Mesenteric fat pad (tissue), 1 donor: ENCODE measurements around the gene UCK2. TPM values are rescaled to one million over a fixed set of nuclear protein-coding genes. Genes with fewer than 3 reads are reported as not detected.
"Not testable (repeated sequence)": the region's sequence is repeated elsewhere in the genome, so short reads cannot be mapped to it uniquely, and the experiment has no call there.

Experiments
- DNase-seq: peaks from one replicate; pipeline ENCODE4 v3.0.0-alpha.2; 2020; ENCODE audit warnings: low spot score
- long read RNA-seq: library from polyadenylated mRNA; unstranded; transcript quantifications from one replicate; pipeline ENCODE4 v2.0.0, GENCODE V29; 2020
- total RNA-seq: library from RNA; stranded (reverse); fragmentation: NEBNext Ultra II Directional; extraction: Animal tissue kit (Norgen Biotek cat#: 25700); gene quantifications from one replicate; pipeline ENCODE4 v1.2.1, GENCODE V29; 2021
- donor health status: DM: yes; HTN: yes; CAD: no.

Gene UCK2
- total RNA-seq, result 25.6 TPM
- long read RNA-seq, transcript UCK2-201 (7 exons, 1,375 nt), result major isoform, 8 of 20 reads
- long read RNA-seq, partial matches to known transcripts, result 0 of 20 reads
- long read RNA-seq, other reads (novel, unspliced or antisense), result 12 of 20 reads

DNA sequence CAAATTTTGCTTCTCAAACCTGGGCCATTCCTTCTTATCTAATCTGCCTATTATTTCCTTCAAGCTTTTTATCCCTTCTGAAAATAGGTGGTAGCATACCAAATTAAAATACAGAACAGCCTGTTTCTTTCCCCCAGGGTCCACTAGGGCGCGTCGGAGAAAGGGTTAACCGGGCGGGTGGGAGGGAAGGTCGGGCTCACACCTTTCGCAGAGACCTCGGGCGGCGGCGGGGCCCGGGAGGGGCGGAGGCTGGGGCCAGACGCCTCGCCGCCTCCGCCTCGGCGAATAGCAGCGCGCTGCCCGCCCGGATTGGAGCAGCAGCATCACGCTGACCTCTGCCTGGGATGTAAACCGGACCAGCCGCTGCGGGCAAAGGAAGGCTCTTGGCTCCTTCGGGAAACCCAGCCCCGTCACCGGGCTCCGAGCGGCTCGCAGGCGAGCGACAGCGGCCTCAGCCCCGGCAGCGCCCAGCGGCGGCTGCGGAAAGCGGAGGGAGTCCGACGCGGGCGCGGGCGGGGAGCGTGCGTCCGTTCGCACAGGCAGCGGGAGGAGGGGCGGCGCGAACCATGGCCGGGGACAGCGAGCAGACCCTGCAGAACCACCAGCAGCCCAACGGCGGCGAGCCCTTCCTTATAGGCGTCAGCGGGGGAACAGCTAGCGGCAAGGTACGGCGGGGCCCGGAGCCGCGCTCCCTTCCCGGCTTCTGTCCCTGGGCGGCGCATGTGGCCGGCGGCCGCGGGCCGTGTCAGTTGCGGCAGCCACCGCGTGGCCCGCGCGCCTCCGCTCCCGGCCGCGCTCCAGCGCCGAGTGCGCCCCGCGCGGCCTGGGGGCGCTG, at the start of gene UCK2:
Gene UCK2 (plus strand): TSS at position 347 of the 835 bp plus-strand sequence. CDS start 220 bp downstream, at position 567.
- peak; percentile 94 for DNase-seq

- DNase-seq, result not testable (repeated sequence)
These were observed 49.2 kb upstream of the UCK2 start for GRCh38 chr1:165778197-165778596.

DNA sequence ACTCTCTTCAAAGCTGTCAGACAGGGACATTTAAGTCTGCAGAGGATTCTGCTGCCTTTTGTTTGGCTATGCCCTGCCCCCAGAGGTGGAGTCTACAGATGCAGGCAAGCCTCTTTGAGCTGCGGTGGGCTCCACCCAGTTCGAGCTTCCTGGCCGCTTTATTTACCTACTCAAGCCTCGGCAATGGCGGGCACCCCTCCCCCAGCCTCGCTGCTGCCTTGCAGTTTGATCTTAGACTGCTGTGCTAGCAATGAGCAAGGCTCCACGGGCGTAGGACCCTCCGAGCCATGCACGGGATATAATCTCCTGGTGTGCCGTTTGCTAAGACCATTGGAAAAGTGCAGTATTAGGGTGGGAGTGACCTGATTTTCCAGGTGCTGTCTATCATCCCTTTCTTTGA, 43.9 kb upstream of the UCK2 start:
- not testable (repeated sequence) for DNase-seq

DNA sequence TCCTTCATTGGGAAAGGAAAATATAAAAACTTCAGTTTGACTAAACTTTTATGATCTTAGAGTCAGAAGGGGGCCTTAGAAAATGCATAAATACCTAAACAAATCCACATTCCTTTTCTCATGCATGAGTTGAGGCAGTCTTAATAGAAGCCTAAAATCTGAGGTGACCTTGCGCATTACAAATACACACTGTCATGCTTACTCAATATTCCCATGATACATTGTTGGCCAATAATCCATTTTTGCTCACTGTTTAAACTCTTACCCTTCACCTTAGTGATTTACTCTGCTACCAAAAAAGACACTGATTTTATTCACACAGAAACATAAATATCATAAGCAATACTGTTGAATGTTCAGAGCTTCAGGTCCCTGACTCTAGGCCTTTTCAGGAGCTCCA, 39.7 kb upstream of the UCK2 start:
- DNase-seq, result no peak

DNA sequence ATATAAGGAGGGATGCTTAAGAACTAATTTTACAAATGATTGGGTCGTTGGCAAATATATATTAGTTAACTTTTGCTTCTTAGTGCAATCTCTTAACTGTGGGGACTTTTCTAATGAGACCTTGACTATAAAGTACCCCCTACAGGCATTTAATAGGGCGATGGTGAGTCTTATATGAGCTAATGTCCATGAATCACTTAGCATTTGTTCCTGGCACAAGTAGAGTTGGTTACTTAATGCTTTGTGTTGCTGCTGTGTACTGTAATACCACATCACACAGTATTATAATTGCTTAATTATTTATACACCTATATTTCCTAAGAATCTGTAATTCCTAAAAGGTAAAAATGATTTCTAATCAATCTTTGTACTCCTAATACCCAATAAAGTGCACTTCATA, 33.5 kb upstream of the UCK2 start:
- no peak for DNase-seq

GRCh38 chr1:165795894-165796293, 31.5 kb upstream of the UCK2 start:
- no peak for DNase-seq

DNA sequence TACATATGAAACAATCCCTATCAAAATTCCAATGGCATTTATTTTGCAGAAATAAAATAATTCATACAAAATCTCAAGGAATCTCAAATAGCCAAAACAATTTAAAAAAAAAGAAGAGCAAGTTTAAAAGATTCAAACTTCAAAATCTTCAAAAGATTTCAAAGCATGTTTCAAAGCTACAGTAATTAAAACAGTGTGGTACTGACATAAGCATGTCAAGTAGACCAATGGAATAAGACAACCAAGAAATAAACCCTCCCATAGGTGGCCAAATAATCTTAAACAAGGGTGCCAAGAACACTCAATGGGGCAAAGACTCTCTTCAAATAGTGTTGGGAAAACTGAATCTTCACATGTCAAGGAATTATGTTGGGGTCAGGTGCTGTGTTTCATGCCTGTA, 28.0 kb upstream of the UCK2 start:
- DNase-seq, result no peak

DNA sequence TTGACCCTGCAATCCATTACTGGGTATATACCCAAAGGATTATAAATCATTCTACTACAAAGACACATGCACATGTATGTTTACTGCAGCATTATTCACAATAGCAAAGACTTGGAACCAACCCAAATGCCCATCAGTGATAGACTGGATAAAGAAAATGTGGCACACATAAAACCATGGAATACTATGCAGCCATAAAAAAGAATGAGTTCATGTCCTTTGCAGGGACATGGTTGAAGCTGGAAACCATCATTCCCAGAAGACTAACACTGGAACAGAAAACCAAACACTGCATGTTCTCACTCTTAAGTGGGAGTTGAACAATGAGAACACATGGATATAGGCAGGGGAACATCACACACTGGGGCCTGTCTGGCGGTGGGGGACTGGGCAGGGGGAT, 22.9 kb upstream of the UCK2 start:
- DNase-seq, result not testable (repeated sequence)

DNA sequence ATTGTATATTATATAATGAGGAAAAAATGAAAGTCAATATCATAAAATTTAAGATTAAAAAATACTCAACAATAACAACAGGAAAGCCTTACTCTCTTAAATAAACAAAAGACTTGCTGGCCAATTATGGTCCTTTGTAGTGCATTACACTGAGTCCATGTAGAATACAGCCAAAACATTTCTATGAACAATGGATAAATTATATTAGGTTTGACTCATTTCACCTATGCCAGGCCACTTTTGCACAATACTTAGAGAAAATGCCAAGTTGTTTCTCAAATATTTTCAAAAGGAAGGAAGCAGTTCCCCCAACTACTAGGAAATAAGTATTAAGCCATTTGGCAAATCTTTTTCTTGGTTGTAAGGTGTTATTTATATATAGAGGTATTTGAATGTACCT, 19.8 kb upstream of the UCK2 start:
- DNase-seq, result no peak

- no peak for DNase-seq
These were observed 11.7 kb upstream of the UCK2 start for GRCh38 chr1:165815725-165816124.

DNA sequence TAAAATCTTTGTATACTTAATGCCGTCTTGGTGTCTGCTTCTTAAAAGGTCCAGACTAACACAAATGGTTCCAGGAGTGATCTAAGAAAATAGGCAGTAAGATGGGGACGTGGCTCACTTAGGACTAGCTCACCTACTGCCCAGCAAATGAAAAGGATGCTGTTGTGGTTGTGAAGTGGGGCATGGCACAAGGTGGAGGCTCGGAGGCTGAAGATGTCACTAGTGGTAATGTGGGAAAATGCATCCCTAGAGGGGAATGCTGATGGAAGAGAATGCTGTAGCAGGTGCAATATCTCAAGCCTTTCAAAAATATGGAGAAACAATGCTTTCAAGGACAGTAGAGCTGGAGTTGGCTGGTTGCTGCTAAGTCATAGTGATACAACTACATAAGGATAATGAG, 11.3 kb upstream of the UCK2 start:
- DNase-seq, result no peak

GRCh38 chr1:165816826-165817497, 10.5 kb upstream of the UCK2 start:
- no peak for DNase-seq

- DNase-seq, result no peak
These were observed 3.7 kb upstream of the UCK2 start for GRCh38 chr1:165823552-165824268.

DNA sequence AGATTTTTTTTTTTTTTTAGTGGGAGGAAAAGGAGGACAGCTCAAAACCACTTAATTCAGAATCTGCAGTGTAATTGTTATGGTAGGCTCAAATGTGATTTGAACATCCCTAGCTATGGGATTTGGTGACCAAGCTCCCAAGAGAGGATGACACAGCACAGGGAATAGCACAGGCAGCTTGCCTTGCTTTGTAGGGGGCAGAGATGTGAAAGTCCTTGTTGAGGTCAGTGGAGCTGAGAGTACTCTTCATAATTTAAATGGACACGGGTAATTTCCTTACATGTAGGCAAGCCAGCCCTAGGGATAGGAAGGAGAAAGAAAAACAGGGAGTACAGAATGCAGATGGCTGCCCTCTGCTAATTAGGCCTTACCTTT, 3.2 kb upstream of the UCK2 start:
- no peak for DNase-seq

DNA sequence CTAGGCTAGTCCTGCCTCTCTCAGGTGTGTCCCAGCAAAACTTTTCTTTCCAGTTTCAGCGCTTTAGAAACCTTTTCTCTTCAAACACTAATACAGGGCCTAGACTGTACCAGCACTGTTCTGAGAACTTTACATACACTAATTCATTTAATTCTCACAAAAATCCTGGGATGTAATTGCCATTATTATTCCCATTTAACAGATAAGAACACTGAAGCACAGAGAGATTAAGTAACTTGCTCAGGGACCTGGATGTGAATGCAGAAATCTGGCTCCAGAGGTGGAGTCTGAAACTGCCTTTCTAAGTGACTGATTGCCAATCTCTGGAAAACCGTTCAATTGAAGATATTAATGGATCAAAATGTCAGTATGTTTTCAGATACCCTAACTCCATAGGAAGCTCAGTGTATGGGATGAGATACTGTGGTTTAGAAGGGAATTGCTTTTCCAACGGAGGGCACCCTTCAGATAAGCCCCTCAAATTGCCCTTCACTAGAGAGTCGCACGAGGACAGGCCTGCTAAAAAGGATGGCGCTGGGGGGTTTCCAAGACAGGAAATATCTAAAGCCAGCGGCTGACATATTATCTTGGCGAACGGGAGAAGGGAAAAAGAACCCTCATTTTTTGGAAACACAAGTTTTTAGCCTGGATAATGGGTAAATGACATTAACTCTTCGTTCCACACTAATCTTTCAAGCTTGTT, 698 bp upstream of the UCK2 start:
- no peak for DNase-seq

- DNase-seq, result no peak
These were observed 772 bp downstream of the UCK2 start for GRCh38 chr1:165828103-165828668.

- DNase-seq, result no peak
These were observed 1.4 kb downstream of the UCK2 start for GRCh38 chr1:165828669-165829329.

GRCh38 chr1:165829888-165830287, 2.5 kb downstream of the UCK2 start:
- no peak for DNase-seq

GRCh38 chr1:165831146-165831545, 3.7 kb downstream of the UCK2 start:
- no peak for DNase-seq

GRCh38 chr1:165832902-165833301, 5.5 kb downstream of the UCK2 start:
- DNase-seq, result no peak
